SHP77 (cell line): ENCODE results near the gene SUSD4.

Source experiments
- DNase-seq, 2 experiments: peaks; one replicate each; lab custom pipeline; 2025; lab: John Stamatoyannopoulos, UW

SUSD4 gene

GRCh38 chr1:223230161-223230881 is 133.7 kb downstream of the SUSD4 start:
- DNase-seq, result no peak

- no peak for DNase-seq
Measured at GRCh38 chr1:223229756-223230155, 134.2 kb downstream of the SUSD4 start.

GRCh38 chr1:223228931-223229528 is 134.9 kb downstream of the SUSD4 start:
- no peak for DNase-seq

- DNase-seq, result no peak
Measured at GRCh38 chr1:223228201-223228600, 135.8 kb downstream of the SUSD4 start.

- DNase-seq, result no peak
Measured at GRCh38 chr1:223227486-223228196, 136.3 kb downstream of the SUSD4 start.

- DNase-seq, result no peak
Measured at GRCh38 chr1:223227031-223227430, 136.9 kb downstream of the SUSD4 start.

- DNase-seq, result no peak
Measured at GRCh38 chr1:223226271-223226670, 137.7 kb downstream of the SUSD4 start.

- DNase-seq, result no peak
Measured at GRCh38 chr1:223225481-223225880, 138.5 kb downstream of the SUSD4 start.

- no peak for DNase-seq
Measured at GRCh38 chr1:223225061-223225460, 138.9 kb downstream of the SUSD4 start.

- no peak for DNase-seq
Measured at GRCh38 chr1:223224465-223224864, 139.5 kb downstream of the SUSD4 start.

GRCh38 chr1:223223091-223223995 is 140.6 kb downstream of the SUSD4 start:
- no peak for DNase-seq

- no peak for DNase-seq
Measured at GRCh38 chr1:223222377-223222776, 141.6 kb downstream of the SUSD4 start.

- no peak for DNase-seq
Measured at GRCh38 chr1:223221686-223222085, 142.3 kb downstream of the SUSD4 start.

GRCh38 chr1:223219846-223220610 is 143.9 kb downstream of the SUSD4 start:
- DNase-seq, result no peak

GRCh38 chr1:223219318-223219635 is 144.7 kb downstream of the SUSD4 start:
- DNase-seq, result no peak

- no peak for DNase-seq
Measured at GRCh38 chr1:223217781-223218180, 146.2 kb downstream of the SUSD4 start.

GRCh38 chr1:223216531-223217205 is 147.3 kb downstream of the SUSD4 start:
- no peak for DNase-seq

- DNase-seq, result no peak
Measured at GRCh38 chr1:223216074-223216473, 147.9 kb downstream of the SUSD4 start.

GRCh38 chr1:223215026-223215425 is 148.9 kb downstream of the SUSD4 start:
- DNase-seq, result no peak

GRCh38 chr1:223214261-223214807 is 149.6 kb downstream of the SUSD4 start:
- DNase-seq, result no peak

- no peak for DNase-seq
Measured at GRCh38 chr1:223212441-223212840, 151.5 kb downstream of the SUSD4 start.
